Ascending aorta (tissue), 2 donors: ENCODE data around the gene OTUD3. TPM values are rescaled to one million over a fixed set of nuclear protein-coding genes. Genes with fewer than 3 reads are reported as not detected.
"Not testable (repeated sequence)": the region's sequence is repeated elsewhere in the genome, so short reads cannot be mapped to it uniquely, and the experiment has no call there.

ENCODE experiments used
- DNase-seq, 2 donors: peaks; one replicate each; pipeline ENCODE4 v3.0.0-alpha.2; 2019; ENCODE audit warnings: low spot score in 2 of 2
- H3K27ac ChIP-seq, 2 donors: fragments of 200-600 bp; sonication (generic); one replicate each; pipeline ENCODE4 v1.5.1; 2016 to 2017; ENCODE audit warnings: mild to moderate bottlenecking in 1 of 2
- H3K27me3 ChIP-seq: fragments of 200-600 bp; sonication (generic); one replicate; pipeline ENCODE4 v1.5.1; 2017
- H3K36me3 ChIP-seq, 2 donors: fragments of 200-600 bp; sonication (generic); one replicate each; pipeline ENCODE4 v1.5.1; 2016
- H3K4me1 ChIP-seq, 2 donors: fragments of 200-600 bp; sonication (generic); one replicate each; pipeline ENCODE4 v1.5.1; 2016 to 2017; ENCODE audit warnings: mild to moderate bottlenecking in 1 of 2
- H3K4me3 ChIP-seq, 2 donors: fragments of 200-600 bp; sonication (generic); one replicate each; pipeline ENCODE4 v1.5.1; 2016 to 2017; ENCODE audit warnings: mild to moderate bottlenecking in 1 of 2
- H3K9me3 ChIP-seq, 2 donors: fragments of 200-600 bp; sonication (generic); one replicate each; pipeline ENCODE4 v1.5.1; 2016
- CTCF ChIP-seq, 3 experiments: fragments of 200-600 bp in 2 of 3; fragments of 450-650 bp in 1 of 3; sonication (generic) in 2 of 3; IDR thresholded peaks; one replicate each; pipeline ENCODE4 v1.5.1; 2016 to 2019; ENCODE audit warnings: antibody characterized with exemption in 3 of 3, mild to moderate bottlenecking in 1 of 3, moderate library complexity in 1 of 3
- intact Hi-C: fragments of 100-400 bp; cut with DNase I; formaldehyde crosslinking; loops from one replicate; pipeline ENCODE4 v1.15.1; 2023
- total RNA-seq: library from RNA; depleted of rRNA; stranded (reverse); fragments of >200 nt; gene quantifications from one replicate; pipeline ENCODE4 v1.1.0, GENCODE V29; 2016

Gene OTUD3
- total RNA-seq, 1 donor from 2014 or later: 1.9 TPM

GRCh38 chr1:19862944-19863343 is 19.3 kb upstream of the OTUD3 start:
- no peak overlapping the region for H3K4me3 ChIP-seq
- peaks cover 0 to 5% of the 10 kb centered on the region in 2 donors for H3K9me3 ChIP-seq
- no peak for TF ChIP-seq CTCF (IDR thresholded peaks at IDR 0.05)
- intact Hi-C loops: no loop called here
- no peaks in the 10 kb centered on the region for H3K4me1 ChIP-seq
- H3K36me3 ChIP-seq: no peaks in the 10 kb centered on the region
- H3K27me3 ChIP-seq: no peaks in the 10 kb centered on the region
- no peak overlapping the region for H3K27ac ChIP-seq
- no peak for DNase-seq

- Histone ChIP-seq H3K36me3 (no peaks in the 10 kb centered on the region), H3K9me3 (peaks cover 0 to 5% of the 10 kb centered on the region in 2 donors), H3K27ac (no peak overlapping the region), H3K4me3 (no peak overlapping the region), H3K27me3 (no peaks in the 10 kb centered on the region), H3K4me1 (no peaks in the 10 kb centered on the region)
- DNase-seq: no peak
- intact Hi-C loops: no loop called here
- TF ChIP-seq CTCF (IDR thresholded peaks at IDR 0.05): no peak
Measured at GRCh38 chr1:19864570-19865160, 17.5 kb upstream of the OTUD3 start.

DNA sequence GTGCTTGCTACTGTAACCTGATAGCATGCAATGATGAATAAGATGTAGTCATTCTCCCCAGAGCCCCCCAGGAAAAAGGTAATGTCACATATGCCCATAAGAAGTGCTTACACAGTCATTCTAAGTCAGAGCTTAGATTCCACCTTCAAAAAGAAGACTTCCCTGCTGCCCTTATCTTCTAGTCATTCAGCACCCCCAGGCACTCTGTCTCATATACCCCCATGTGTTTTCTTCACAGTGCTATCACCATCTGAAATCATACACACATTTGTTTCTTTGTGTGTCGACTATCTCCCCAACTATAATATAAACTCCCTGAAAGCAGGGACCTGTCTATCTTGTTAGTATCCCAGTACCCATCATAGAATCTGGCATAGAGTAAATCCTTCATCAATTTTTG is 16.2 kb upstream of the OTUD3 start:
- no peaks in the 10 kb centered on the region for H3K27me3 ChIP-seq
- no peak for TF ChIP-seq CTCF (IDR thresholded peaks at IDR 0.05)
- peaks cover 0 to 5% of the 10 kb centered on the region in 2 donors for H3K9me3 ChIP-seq
- no peaks in the 10 kb centered on the region for H3K4me1 ChIP-seq
- H3K27ac ChIP-seq: no peak overlapping the region
- no peaks in the 10 kb centered on the region for H3K36me3 ChIP-seq
- H3K4me3 ChIP-seq: no peak overlapping the region
- DNase-seq: no peak
- intact Hi-C loops: no loop called here

GRCh38 chr1:19866758-19867157 is 15.4 kb upstream of the OTUD3 start:
- no peak for DNase-seq
- no peaks in the 10 kb centered on the region for H3K36me3 ChIP-seq
- H3K4me3 ChIP-seq: no peak overlapping the region
- intact Hi-C loops: no loop called here
- H3K4me1 ChIP-seq: no peaks in the 10 kb centered on the region
- peaks cover 0 to 5% of the 10 kb centered on the region in 2 donors for H3K9me3 ChIP-seq
- no peak for TF ChIP-seq CTCF (IDR thresholded peaks at IDR 0.05)
- H3K27me3 ChIP-seq: no peaks in the 10 kb centered on the region
- no peak overlapping the region for H3K27ac ChIP-seq

GRCh38 chr1:19868575-19868974 is 13.6 kb upstream of the OTUD3 start:
- intact Hi-C loops, H3K4me1 ChIP-seq, H3K4me3 ChIP-seq, H3K27ac ChIP-seq, H3K27me3 ChIP-seq, H3K36me3 ChIP-seq, H3K9me3 ChIP-seq, DNase-seq: not testable (repeated sequence)

DNA sequence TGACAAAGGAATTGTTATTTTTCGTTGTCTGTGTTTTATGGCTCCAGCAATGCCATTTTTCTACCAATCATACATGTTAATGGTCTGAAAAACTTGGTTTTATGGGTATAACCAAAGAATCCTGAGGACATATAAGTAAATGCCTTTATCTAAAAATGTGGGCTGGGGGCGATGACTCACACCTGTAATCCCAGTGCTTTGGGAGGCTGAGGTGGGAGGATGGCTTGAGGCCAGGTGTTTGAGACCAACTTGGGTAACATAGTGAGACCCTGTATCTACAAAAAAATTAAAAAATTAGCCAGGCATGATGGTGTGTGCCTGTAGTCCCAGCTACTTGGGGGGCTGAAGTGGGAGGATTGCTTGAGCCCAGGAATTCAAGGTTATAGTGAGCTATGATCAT is 12.7 kb upstream of the OTUD3 start:
- intact Hi-C loops, H3K4me1 ChIP-seq, H3K27me3 ChIP-seq, H3K27ac ChIP-seq, DNase-seq, H3K36me3 ChIP-seq, H3K4me3 ChIP-seq, H3K9me3 ChIP-seq: not testable (repeated sequence)

- H3K27ac ChIP-seq: no peak overlapping the region
Measured at GRCh38 chr1:19869929-19870328, 12.3 kb upstream of the OTUD3 start.

More at GRCh38 chr1:19869929-19870328, 12.3 kb upstream of the OTUD3 start:
- no peak for DNase-seq
- Histone ChIP-seq H3K9me3 (no peaks in the 10 kb centered on the region), H3K4me1 (no peaks in the 10 kb centered on the region), H3K4me3 (no peak overlapping the region), H3K36me3 (no peaks in the 10 kb centered on the region), H3K27me3 (no peaks in the 10 kb centered on the region)
- TF ChIP-seq CTCF (IDR thresholded peaks at IDR 0.05): no peak
- intact Hi-C loops: no loop called here
